DMS114 treated with DMSO at 0.1 percent for 48 hours (cell line): ENCODE results near the gene MIEF1.

Source experiments
- DNase-seq: peaks from one replicate; lab custom pipeline; 2025; ENCODE audit not compliant: unreplicated experiment; lab: John Stamatoyannopoulos, UW

MIEF1 gene

DNA sequence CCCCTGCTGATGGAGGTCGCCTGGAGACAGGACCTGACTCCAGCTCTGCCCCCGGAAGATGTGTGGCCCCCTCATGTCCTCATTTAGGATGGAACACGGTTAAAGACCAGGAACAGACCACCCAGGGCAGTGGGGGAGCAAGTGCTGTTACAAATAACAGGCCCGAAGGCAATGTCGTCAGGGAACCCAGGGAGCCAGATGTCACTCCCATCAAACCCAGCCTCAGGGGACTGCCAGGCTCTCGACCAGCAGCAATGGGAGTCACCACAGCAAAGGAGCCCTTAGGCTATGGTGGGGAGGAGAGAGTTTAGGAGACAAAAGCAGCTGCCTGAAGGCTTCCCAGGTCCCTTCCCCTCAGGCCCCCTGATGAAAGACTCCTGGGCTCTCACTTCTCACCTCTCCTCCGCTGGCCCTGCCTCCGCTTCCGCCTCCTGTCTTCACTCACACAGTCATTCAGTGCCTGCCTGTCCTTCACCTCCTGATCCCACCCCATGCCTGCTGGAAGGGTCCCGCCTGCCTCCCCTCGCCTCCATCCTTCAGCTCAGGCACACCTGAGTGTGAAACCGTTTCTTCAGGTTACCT, 26.1 kb downstream of the MIEF1 start:
- DNase-seq, result no peak

GRCh38 chr22:39528681-39529486, 26.8 kb downstream of the MIEF1 start:
- peak; percentile 76 for DNase-seq

- DNase-seq, result no peak
Observed at GRCh38 chr22:39529487-39529851, 27.4 kb downstream of the MIEF1 start.

DNA sequence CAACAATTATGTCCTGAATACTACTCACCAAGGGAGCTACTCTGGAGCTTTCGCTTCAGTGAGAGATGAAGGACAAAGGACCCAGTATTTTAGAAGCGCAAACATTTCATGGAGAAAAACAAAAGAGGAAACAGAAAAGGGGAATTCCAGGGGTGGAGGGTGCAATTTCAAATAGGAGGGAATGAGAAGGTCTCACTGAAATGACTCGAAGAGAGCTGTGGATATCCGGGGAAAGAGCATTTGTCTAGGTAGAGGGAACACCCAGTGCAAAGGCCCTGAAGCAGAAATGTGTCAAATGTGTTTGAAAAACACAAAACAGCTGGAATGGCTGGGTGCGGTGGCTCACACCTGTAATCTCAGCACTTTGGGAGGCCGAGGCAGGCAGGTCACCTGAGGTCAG, 28.0 kb downstream of the MIEF1 start:
- DNase-seq, result no peak

GRCh38 chr22:39530692-39531331, 28.7 kb downstream of the MIEF1 start:
- DNase-seq, result peak; percentile 61

- DNase-seq, result peak; percentile 99
Observed at GRCh38 chr22:39532215-39533073, 30.4 kb downstream of the MIEF1 start, which contains the start of gene RPS19BP1. Gene RPS19BP1 (minus strand): TSS chr22:39532748. CDS start chr22:39532738, 10 bp downstream.

DNA sequence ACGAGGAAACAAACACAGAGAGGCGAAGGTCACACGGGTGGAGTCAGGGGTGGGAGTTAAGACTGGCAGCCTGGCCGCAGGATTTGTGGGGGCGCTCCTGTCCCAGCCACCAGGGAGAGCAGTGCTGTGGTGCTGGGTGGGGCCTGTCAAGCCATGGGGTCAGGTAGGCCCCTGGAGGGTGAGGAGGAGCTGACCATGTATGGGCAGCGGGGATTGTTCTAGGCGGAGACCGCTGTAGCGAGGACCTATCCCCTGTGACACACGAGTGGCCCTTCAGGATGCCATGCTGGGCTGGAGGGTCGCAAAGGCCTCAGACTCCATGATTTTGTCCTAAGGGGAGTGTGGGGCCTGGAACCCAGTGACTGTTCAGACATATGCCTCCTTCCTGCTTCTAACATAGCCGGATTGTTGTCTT, 32.0 kb downstream of the MIEF1 start:
- DNase-seq, result no peak

DNA sequence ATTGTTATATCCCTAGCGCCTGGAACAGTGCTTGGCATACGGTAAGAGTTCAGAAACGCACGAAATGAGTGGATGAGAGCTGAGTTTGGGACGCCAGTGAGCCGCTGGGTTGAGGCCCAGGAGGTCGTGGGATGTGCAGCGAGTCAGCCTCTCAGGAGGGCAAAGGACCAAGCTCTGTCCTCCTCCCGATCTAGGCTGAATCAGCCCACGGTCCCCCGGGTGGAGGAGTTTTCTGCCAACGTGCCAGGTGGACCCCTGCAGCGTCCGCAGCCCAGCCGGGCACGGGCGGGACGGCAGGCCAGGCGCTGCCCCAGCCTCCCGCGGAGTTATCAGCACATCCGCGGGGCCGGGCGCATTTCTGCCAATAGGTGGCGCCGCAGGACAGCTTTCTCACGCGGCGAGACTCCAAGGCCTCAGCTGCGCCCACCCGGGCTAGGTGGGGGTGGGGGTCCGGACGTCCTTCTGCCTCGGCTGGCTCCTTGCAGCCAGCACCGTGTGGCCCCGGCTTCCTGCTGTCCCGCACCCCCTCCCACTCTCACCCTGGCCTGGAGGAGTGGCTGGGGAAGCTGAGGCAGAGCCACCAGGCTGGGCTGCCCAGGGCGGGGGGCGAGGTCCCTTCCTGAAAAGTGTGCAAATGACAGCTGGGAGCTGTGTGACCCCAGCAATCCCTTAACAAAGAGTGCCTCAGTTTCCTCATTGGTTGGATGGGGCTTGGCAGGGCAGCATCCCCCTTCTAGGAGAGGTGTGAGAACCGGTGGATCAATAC, 32.7 kb downstream of the MIEF1 start:
- peak; percentile 40 for DNase-seq

GRCh38 chr22:39535357-39535725, 33.3 kb downstream of the MIEF1 start:
- no peak for DNase-seq

DNA sequence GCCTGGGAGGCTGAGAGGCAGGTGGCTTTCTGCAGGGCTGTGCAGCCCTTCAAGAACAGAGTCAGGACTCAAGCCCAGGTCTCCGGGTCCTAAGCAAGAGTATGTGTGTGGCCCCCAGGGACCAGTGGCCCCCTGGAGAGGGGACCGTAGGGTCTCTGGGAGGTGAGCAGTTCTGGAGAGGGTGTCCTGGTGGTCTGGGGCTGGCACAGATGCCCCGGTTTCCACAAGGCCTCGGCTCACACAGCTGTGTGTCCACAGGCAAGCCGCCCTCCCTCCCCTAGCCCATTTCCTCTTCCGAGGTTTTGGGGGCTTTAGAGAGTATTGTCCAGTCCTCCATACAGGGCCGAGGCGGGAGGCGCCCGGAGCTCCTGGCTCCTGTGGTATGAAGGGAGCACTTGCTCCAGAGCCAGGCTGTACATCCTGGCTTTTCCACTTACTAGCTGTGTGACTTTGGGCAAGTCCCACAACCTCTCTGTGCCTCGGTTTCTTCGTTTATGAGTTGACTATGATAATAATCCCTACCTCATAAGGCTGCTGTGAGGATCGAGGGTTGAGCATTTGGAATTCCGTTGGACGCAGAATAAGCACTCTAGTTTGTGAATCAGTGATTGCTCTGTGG, 33.9 kb downstream of the MIEF1 start:
- no peak for DNase-seq

- no peak for DNase-seq
Observed at GRCh38 chr22:39536711-39537110, 34.6 kb downstream of the MIEF1 start.

- no peak for DNase-seq
Observed at GRCh38 chr22:39537975-39538374, 35.9 kb downstream of the MIEF1 start.

DNA sequence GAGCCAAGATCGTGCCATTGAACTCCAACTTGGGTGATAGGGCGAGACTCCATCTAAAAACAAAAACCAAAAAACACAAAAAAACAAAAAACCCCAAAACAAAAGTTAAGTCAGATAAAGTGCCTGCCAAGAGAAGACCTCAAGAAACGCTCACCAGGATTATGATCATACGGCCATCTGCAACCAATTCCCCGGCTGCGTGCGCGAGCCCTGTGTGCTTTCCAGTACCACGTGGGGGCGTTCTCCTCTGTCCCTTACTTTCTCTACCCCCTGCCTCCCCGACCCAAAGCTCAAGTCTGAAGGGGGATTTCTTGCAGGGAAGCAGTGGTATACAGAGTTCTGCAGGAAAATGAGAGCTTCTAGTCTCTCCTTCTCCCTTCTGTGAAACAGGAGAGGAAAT, 41.0 kb downstream of the MIEF1 start:
- DNase-seq, result peak; percentile 21

GRCh38 chr22:39545386-39546365, 43.6 kb downstream of the MIEF1 start:
- DNase-seq, result no peak

DNA sequence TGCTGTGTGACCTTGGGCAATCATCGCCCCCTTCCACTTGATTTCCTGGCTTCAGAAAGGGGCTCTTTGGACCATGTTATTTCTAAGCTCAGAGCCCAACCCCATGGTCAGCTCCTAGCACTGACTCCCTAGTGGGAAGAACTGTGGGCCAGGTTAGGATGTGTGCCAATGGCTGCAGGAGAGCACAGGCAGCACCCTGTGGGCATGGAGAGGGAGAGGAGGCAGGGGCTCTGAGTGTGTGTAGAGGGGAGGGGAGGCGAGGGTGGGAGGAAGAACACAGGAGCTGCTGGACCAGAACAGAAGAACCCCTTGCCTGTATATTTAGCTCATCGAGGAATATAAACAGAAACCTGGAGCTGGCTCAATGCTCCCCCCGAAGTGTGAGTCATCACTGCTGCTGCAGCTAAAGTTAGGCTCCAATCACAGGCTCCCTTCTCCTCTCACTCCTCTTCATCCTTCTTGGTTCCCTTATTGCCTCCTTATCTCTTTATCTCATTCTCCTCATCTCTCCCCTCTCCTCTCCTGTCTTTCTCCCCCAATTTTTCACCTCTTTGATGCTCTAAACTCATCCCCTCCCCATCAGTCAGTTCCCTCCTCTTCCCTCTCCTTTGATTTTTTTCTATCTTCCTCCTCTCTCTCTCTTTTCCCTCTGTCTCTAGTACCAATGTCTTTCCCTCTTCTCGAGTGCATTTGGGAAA, 44.9 kb downstream of the MIEF1 start:
- no peak for DNase-seq

- DNase-seq, result no peak
Observed at GRCh38 chr22:39547587-39547947, 45.5 kb downstream of the MIEF1 start.

DNA sequence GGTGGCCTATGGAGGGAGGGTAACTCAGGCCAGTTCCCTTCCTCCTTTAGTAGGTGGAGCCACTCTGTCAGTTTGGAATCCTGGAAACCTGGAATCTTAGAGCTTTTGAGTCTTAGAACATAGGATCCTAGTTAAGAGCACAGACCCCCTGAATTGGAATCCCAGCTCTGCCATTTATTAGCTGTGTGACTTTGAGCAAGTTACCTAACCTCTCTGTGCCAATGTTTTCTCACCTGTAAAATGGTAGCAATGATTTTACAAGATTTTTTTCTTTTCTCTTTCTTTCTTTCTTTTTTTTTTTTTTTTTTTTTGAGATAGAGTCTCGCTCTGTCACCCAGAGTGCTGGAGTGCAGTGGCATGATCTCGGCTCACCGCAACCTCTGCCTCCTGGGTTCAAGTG, 51.3 kb downstream of the MIEF1 start:
- DNase-seq, result no peak

GRCh38 chr22:39554151-39554550, 52.1 kb downstream of the MIEF1 start:
- no peak for DNase-seq
